GM19468 (cell line): ENCODE data around the gene GRAMD4.
"Not testable (repeated sequence)": the region's sequence is repeated elsewhere in the genome, so short reads cannot be mapped to it uniquely, and the experiment has no call there.

Experiments
- ATAC-seq: cut with Tn5 transposase; IDR thresholded peaks from one replicate; pipeline ENCODE4 v1.9.1; 2021; ENCODE audit warnings: mild to moderate bottlenecking, moderate library complexity, moderate number of reproducible peaks; ENCODE audit not compliant: unreplicated experiment; ENCODE audit errors: extremely low read depth

Gene GRAMD4

DNA sequence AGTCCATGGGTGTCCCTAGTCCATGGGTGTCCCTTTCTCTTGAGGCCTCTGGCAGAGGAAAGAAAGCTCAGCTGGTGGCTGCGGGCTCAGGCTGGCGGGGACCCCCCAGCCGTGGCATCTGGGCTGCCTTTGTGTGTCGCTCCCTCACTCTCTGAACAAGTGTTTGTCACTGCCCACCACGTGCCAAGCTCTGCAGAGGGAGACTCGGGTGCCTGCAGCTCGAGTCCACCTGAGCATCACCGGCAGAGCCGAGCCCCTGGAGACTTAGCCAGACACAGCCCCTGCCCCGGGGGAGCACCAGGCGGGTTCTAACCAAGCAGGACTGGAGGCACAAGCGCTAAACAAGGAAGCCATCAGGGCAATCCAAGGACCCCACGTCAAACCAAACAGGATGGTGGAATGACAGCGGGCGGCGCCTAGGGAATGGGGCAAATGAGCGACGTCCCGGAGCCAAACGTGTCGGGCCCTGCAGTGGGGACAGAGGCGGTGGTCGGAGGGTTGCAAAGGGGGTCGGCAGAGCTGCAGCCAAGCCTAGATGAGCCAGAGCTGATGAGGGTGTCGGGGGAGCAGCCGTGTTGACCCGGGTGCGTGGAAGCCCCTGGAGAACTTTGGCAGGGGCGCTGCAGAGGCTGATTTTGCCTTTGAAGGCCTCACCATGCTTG is 2.1 kb upstream of the GRAMD4 start:
- no peak for ATAC-seq

DNA sequence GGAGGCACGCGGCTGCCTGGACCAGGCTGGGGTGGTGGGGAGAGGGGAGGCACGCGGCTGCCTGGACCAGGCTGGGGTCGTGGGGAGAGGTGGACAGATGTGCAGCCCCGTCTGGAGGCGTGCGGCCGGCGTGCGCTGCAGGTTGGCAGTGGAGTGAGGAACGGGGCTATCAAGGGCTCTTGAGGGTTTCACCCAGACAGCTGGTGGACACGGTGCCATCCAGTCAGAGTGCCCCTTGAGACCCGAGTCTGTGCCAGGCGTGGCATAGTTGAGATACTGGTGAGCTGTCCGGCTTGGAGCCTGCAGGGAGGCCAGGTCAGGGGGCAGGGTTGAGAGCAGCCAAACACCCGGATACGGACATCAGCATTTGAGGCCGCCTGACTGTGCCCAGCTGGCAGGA is 1.5 kb upstream of the GRAMD4 start:
- ATAC-seq, result no peak

DNA sequence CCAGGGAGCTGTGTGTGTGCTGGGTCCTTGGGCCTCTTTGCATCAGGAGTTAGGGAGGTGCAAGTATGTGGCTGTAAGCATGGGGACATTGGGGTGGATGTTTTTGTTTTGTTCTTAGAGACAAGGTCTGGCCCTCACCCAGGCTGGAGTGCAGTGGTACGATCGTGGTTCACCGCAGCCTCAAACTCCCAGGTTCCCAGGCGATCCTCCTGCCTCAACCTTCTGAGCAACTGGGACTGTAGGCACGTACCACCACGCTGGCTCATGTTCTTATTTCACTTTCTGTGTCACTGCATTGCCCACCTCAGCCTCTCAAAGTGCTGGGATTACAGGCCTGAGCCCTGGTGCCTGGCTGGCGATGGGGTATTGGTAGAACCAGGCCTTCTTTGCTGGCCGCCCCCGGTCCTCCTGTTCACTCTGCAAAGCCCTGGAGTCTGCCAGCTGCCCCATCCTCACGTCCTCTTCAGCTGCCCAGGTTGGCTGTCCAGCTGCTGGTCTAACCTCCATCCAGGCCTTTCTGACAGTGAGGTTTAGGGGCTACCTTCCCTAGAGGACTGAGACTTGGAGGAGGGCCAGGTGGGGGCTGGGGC is 851 bp upstream of the GRAMD4 start:
- ATAC-seq, result no peak

DNA sequence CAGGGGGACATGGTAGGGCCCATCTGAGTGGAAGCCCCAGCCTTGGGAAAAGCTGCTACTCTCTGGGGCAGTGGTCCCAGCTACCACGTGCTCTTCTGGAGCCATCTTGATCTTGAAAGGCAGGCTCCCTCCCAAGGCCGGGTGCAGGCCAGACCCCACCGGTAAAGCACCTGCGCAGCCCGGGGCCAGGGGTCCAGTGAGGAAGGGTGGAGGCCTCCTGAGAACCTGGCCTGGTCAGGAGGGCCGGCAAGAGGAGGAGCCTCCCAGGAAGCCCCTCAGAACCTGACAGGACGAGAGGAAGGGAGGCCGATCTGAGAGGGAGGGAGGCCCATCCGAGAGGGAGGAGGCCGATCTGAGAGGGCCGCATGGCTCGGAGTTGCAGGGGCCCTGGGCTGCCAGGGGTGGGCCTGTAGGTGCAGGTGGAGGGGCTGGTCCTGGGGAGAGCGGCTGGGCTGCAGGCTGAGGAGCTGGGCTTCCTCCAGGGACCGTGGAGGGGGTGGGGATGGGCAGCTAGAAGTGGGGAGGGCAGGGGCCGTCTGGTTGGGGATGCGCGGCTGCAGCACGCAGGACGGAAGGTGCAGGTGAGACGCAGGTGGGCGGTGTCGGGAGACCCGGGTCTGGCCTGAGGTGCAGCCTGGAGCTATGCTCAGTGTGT is 529 bp downstream of the GRAMD4 start:
- ATAC-seq, result no peak

- not testable (repeated sequence) for ATAC-seq
Measured at GRCh38 chr22:46621243-46621930, 1.2 kb downstream of the GRAMD4 start.

- ATAC-seq, result no peak
Measured at GRCh38 chr22:46622081-46622521, 1.9 kb downstream of the GRAMD4 start.

GRCh38 chr22:46625113-46625842 is 5.1 kb downstream of the GRAMD4 start:
- no peak for ATAC-seq

- ATAC-seq, result no peak
Measured at GRCh38 chr22:46625843-46626349, 5.7 kb downstream of the GRAMD4 start.

DNA sequence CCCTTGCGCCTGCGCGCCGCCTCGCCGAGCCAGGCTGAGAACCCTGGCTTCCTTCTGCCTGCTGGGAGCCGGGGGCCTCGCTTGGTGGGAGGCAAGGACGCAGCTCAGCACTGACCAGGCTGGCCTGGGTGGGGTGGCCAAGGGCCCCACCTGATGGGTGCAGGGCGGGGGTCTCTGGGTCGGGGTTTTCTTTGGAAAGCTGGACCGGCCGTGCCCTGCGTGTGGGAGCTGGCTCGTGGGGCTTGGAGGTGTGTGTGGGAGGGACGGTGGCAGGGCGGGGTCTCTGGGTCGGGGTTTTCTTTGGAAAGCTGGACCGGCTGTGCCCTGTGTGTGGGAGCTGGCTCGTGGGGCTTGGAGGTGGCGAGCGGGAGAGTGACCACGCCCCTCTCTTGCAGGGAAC is 6.2 kb downstream of the GRAMD4 start:
- no peak for ATAC-seq

DNA sequence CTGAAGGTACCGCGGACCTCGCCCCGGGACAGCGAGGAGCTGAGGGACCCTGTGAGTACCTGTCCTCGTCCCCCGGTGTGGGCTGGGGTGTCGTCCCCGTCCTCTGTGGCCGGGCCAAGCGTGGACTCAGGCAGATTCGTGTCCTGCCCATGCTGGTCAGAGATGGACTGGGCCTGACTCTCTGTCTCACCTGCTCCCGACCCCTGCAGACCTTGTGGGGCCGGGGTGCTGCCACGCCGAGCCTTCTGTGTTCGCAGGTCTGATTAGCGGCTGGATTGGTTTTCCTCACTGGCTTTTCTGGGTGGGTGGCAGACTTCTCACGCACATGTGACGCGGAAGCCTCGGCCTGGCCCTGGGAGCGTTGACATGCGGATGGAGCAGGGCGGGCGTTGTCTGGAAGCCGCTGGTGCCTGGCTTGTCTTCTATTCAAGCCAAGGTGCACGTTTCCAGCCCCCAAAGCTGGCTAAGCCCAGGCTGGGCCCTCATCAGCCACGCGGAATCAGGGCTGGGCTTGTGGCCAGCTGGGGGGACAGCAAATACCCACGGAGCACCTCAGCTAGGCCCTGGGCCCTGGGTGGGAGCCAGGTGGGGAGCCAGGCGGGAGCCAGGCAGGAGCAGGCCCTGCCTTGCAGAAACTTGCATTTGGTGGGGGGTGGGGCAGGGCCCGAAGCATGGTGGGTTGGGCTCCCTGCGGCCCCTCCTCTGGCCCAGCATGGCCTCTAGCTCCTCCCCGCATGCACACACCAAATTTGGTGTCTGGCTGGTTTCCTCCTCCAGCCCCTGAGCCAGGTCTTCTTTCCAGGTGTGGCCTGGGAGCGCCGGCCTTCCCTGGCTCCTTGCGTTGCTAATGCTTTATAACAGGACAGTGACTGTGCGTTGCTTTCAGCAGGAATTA is 7.0 kb downstream of the GRAMD4 start:
- ATAC-seq, result no peak

DNA sequence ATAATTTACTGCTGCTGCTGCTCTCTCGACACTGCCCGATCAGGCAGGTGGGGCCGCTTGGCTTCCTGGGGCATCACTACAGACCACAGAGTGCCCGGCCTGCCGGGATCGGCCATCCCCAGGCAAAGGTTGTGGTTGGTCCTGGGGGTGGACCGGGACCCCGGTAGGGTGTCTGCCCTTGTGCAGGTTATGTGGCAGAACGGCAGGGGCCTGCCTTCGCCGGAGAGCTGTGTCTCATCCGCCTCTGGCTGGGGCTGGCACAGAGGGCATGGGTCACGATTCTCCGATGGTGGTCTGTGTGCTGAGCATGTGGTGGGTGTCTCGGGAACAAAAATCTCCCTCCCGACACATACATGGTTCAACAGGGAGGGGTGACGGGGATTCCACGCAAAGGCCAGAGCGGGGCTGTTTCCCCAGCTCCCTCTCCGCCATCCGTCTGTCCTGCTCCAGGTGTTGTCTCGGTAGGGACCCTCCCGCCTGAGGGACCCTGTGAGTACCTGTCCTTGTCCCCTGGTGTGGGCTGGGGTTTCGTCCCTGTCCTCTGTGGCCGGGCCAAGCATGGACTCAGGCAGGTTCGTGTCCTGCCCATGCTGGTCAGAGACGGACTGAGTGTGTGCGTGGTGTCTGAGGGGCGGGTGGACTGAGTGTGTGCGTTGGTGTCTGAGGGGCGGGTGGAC is 7.8 kb downstream of the GRAMD4 start:
- no peak for ATAC-seq

- no peak for ATAC-seq
Measured at GRCh38 chr22:46628756-46629155, 8.6 kb downstream of the GRAMD4 start.

DNA sequence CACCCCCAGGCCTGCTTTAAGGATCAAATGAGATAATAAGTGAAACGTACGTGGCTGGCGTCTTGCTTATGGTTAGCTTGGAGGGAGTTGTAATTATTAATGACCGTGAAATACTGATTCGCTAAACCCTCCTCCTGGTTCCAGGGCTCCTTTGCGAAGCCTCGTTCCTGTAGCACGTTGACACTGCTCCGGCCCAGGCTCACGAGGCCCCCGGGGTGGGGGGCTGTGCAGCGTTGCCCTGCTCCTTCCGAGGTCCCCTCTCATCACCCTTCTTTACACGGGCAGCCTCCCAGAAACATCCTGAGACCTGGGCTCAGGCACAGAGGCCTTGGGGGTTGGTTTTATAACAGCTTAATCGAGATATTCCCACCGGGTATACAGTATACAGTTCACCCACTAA is 9.1 kb downstream of the GRAMD4 start:
- no peak for ATAC-seq

GRCh38 chr22:46631113-46631512 is 10.9 kb downstream of the GRAMD4 start:
- no peak for ATAC-seq

DNA sequence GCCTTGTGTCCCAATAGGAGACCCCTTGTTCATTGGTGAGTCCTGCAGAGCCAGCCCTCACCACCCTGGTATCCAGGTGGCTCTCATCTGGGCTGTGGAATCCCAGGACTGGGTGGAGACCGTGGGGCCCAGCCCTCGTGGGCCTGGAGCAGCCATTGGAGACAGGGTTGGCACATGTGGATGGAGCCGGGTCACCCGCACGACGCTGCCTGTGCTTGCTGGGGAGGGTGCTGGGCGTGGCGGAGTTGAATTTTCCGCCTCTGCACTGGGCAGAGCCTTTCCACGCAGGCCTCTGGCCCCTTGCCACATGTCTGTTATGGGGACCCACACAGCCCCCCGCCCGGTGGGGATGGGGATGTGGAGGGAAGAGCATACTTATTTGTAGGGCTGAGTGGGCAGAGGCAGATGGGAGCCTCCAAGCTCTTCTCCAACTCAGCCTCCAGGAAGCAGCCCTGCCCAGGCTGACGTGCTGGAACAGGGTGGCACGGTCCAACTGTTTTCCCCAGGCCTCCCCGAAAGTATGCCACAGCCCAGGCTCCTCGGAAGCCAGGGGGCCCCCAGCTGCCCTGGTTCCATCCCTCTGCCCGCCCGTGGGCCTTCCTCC is 12.6 kb downstream of the GRAMD4 start:
- ATAC-seq, result no peak

- ATAC-seq, result no peak
Measured at GRCh38 chr22:46633334-46633890, 13.2 kb downstream of the GRAMD4 start.

DNA sequence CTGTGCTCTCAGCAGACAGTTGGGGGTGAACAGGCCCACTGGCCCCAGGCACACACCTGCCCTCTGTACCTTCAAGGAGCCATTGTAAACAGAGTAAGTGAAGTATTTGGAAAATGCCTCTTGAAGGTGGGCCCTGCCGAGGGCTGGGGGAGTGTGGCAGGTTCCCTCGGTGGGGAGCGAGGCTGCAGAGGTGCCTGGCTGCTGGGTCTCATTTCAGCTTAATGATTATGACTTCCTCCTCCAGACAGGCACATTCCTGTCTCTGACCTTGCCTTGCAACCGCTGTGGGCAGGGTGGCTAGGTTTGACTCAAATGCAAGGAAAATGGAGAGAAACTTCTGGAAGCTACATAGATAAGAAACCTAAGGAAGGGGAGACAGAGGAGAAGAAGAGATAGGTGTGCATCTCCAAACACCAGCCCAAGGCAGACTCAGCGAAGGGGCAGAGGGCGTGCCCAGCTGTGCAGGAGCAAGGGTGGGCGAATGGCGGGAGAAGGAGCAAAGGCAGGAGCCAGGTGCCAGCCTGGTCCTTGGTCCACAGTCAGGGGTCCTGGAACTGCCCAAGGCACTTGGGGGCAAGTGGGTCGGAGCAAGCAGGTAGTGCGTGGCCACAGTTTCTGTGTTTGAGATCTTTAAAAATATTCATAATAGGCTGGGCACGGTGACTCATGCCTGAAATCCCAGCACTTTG is 14.0 kb downstream of the GRAMD4 start:
- ATAC-seq, result no peak
